PC-9 (cell line): ENCODE results near the gene PGM2.

Experiments
- CTCF ChIP-seq: fragments of 200-600 bp; sonication (generic); conservative IDR thresholded peaks from 2 replicates; pipeline ENCODE4 v1.6.1; 2017; ENCODE audit warnings: mixed run types, antibody characterized with exemption, mild to moderate bottlenecking, moderate library complexity
- EZH2 ChIP-seq: fragments of 200-600 bp; sonication (generic); IDR thresholded peaks from 2 replicates; pipeline ENCODE4 v1.8.0; 2017; ENCODE audit warnings: antibody characterized with exemption, low read depth

GRCh38 chr4:37836838-37837440, 10.5 kb downstream of the PGM2 start:
- TF ChIP-seq CTCF (no peak), EZH2 (no peak)
